ENCODE results near the gene PLXND1. TPM values are rescaled to one million over a fixed set of nuclear protein-coding genes. Genes with fewer than 3 reads are reported as not detected.
A peak's percentile ranks its signal among the peaks of the same experiment; 100 is the strongest.

Gene PLXND1
- total and polyA plus RNA-seq, 7 experiments from 2014 or later, result 0.38 to 82.5 (median 7.1) TPM; not detected in 1

- ChIA-PET CTCF (no interaction called here), POLR2A (no interaction called here)
- no peaks in the 10 kb centered on the region for H3K27me3 ChIP-seq (ENCODE audit: control insufficient read depth in 2 of 2, insufficient read depth in 2 of 2, low read length in 2 of 2)
- H3K27ac Mint-ChIP-seq, result no peak overlapping the region
- no peaks in the 10 kb centered on the region for H3K9me3 ChIP-seq (ENCODE audit: control insufficient read depth in 2 of 3, low read length in 3 of 3)
- H3K36me3 Mint-ChIP-seq, result peaks cover 0 to 3% (median 0%) of the 10 kb centered on the region in 5 donors
- ATAC-seq (no peak), DNase-seq (no peak)
- H3K27me3 Mint-ChIP-seq, result peaks cover 0 to 14% (median 0%) of the 10 kb centered on the region in 5 donors
- no peak overlapping the region for H3K4me3 ChIP-seq (ENCODE audit: low read length)
- H3K4me3 Mint-ChIP-seq, result no peak overlapping the region
- H3K9me3 Mint-ChIP-seq, result no peaks in the 10 kb centered on the region
- no peak overlapping the region for H3K27ac ChIP-seq (ENCODE audit: low read depth, low read length)
- H3K36me3 ChIP-seq (ENCODE audit: control insufficient read depth in 2 of 3, insufficient read depth in 3 of 3, low read length in 3 of 3), result no peaks in the 10 kb centered on the region
- peaks cover 0 to 21% of the 10 kb centered on the region in 2 donors for H3K4me1 ChIP-seq (ENCODE audit: control insufficient read depth in 2 of 2, insufficient read depth in 2 of 2, low read length in 2 of 2)
- intact Hi-C loops (cut with micrococcal nuclease), result no loop called here
- peaks cover 7 to 20% (median 10%) of the 10 kb centered on the region in 7 donors for H3K4me1 Mint-ChIP-seq
Observed at GRCh38 chr3:129558772-129559564, 47.5 kb downstream of the PLXND1 start.

GRCh38 chr3:129558081-129558771 lies 48.2 kb downstream of the PLXND1 start:
- peak; percentile 33 for ATAC-seq
- POLR2A ChIA-PET, result no interaction called here
- intact Hi-C loops (cut with micrococcal nuclease), result no loop called here
- H3K4me1 Mint-ChIP-seq, result peaks cover 7 to 22% (median 13%) of the 10 kb centered on the region in 7 donors
- Histone ChIP-seq H3K27me3 (ENCODE audit: control insufficient read depth in 2 of 2, insufficient read depth in 2 of 2, low read length in 2 of 2) (no peaks in the 10 kb centered on the region), H3K4me1 (ENCODE audit: control insufficient read depth in 2 of 2, insufficient read depth in 2 of 2, low read length in 2 of 2) (peaks cover 0 to 21% of the 10 kb centered on the region in 2 donors), H3K4me3 (ENCODE audit: low read length) (no peak overlapping the region), H3K9me3 (ENCODE audit: control insufficient read depth in 2 of 3, low read length in 3 of 3) (no peaks in the 10 kb centered on the region), H3K27ac (ENCODE audit: low read depth, low read length) (no peak overlapping the region), H3K36me3 (ENCODE audit: control insufficient read depth in 2 of 3, insufficient read depth in 3 of 3, low read length in 3 of 3) (no peaks in the 10 kb centered on the region)
- no peak overlapping the region for H3K4me3 Mint-ChIP-seq
- H3K9me3 Mint-ChIP-seq, result no peaks in the 10 kb centered on the region
- CTCF ChIA-PET, result no interaction called here
- no peak for DNase-seq
- no peak overlapping the region for H3K27ac Mint-ChIP-seq
- H3K36me3 Mint-ChIP-seq, result peaks cover 0 to 3% (median 0%) of the 10 kb centered on the region in 5 donors
- H3K27me3 Mint-ChIP-seq, result peaks cover 0 to 16% (median 0%) of the 10 kb centered on the region in 5 donors

GRCh38 chr3:129557548-129557894 lies 49.0 kb downstream of the PLXND1 start:
- no peak overlapping the region for H3K4me3 Mint-ChIP-seq
- H3K36me3 Mint-ChIP-seq, result peaks cover 0 to 3% (median 0%) of the 10 kb centered on the region in 5 donors
- DNase-seq (no peak), ATAC-seq (no peak)
- Histone ChIP-seq H3K27ac (ENCODE audit: low read depth, low read length) (no peak overlapping the region), H3K9me3 (ENCODE audit: control insufficient read depth in 2 of 3, low read length in 3 of 3) (no peaks in the 10 kb centered on the region), H3K4me1 (ENCODE audit: control insufficient read depth in 2 of 2, insufficient read depth in 2 of 2, low read length in 2 of 2) (peaks cover 0 to 21% of the 10 kb centered on the region in 2 donors), H3K36me3 (ENCODE audit: control insufficient read depth in 2 of 3, insufficient read depth in 3 of 3, low read length in 3 of 3) (no peaks in the 10 kb centered on the region), H3K27me3 (ENCODE audit: control insufficient read depth in 2 of 2, insufficient read depth in 2 of 2, low read length in 2 of 2) (no peaks in the 10 kb centered on the region), H3K4me3 (ENCODE audit: low read length) (no peak overlapping the region)
- H3K4me1 Mint-ChIP-seq, result peaks cover 7 to 22% (median 16%) of the 10 kb centered on the region in 7 donors
- H3K27me3 Mint-ChIP-seq, result peaks cover 0 to 20% (median 5%) of the 10 kb centered on the region in 5 donors
- no peaks in the 10 kb centered on the region for H3K9me3 Mint-ChIP-seq
- intact Hi-C loops (cut with micrococcal nuclease), result no loop called here
- POLR2A ChIA-PET, result interaction anchor here (0.7 kb wide), 1 partner anchor 15 kb away, joined by 3 read pairs; no protein-coding TSS in a partner anchor
- CTCF ChIA-PET, result no interaction called here
- peak overlapping the region in 1 of 9 donors; percentile 18 for H3K27ac Mint-ChIP-seq

- H3K36me3 ChIP-seq (ENCODE audit: control insufficient read depth in 2 of 3, insufficient read depth in 3 of 3, low read length in 3 of 3), result no peaks in the 10 kb centered on the region
- Mint-ChIP-seq H3K9me3 (no peaks in the 10 kb centered on the region), H3K4me1 (peaks cover 7 to 22% (median 16%) of the 10 kb centered on the region in 7 donors), H3K4me3 (no peak overlapping the region), H3K36me3 (peaks cover 0 to 3% (median 0%) of the 10 kb centered on the region in 5 donors), H3K27ac (no peak overlapping the region), H3K27me3 (peaks cover 0 to 20% (median 6%) of the 10 kb centered on the region in 5 donors)
- DNase-seq (no peak), ATAC-seq (no peak)
- H3K4me1 ChIP-seq (ENCODE audit: control insufficient read depth in 2 of 2, insufficient read depth in 2 of 2, low read length in 2 of 2), result peaks cover 0 to 21% of the 10 kb centered on the region in 2 donors
- no peak overlapping the region for H3K4me3 ChIP-seq (ENCODE audit: low read length)
- intact Hi-C loops (cut with micrococcal nuclease), result no loop called here
- no peaks in the 10 kb centered on the region for H3K27me3 ChIP-seq (ENCODE audit: control insufficient read depth in 2 of 2, insufficient read depth in 2 of 2, low read length in 2 of 2)
- POLR2A ChIA-PET, result interaction anchor here (0.7 kb wide), 1 partner anchor 15 kb away, joined by 3 read pairs; no protein-coding TSS in a partner anchor
- CTCF ChIA-PET, result no interaction called here
- H3K27ac ChIP-seq (ENCODE audit: low read depth, low read length), result no peak overlapping the region
- no peaks in the 10 kb centered on the region for H3K9me3 ChIP-seq (ENCODE audit: control insufficient read depth in 2 of 3, low read length in 3 of 3)
Observed at GRCh38 chr3:129556890-129557547, 49.5 kb downstream of the PLXND1 start.

- Histone ChIP-seq H3K27me3 (ENCODE audit: control insufficient read depth in 2 of 2, insufficient read depth in 2 of 2, low read length in 2 of 2) (no peaks in the 10 kb centered on the region), H3K27ac (ENCODE audit: low read depth, low read length) (no peak overlapping the region), H3K36me3 (ENCODE audit: control insufficient read depth in 2 of 3, insufficient read depth in 3 of 3, low read length in 3 of 3) (no peaks in the 10 kb centered on the region), H3K4me3 (ENCODE audit: low read length) (no peak overlapping the region), H3K9me3 (ENCODE audit: control insufficient read depth in 2 of 3, low read length in 3 of 3) (no peaks in the 10 kb centered on the region), H3K4me1 (ENCODE audit: control insufficient read depth in 2 of 2, insufficient read depth in 2 of 2, low read length in 2 of 2) (peaks cover 0 to 21% of the 10 kb centered on the region in 2 donors)
- ATAC-seq (no peak), DNase-seq (no peak)
- Mint-ChIP-seq H3K36me3 (peaks cover 0 to 3% (median 0%) of the 10 kb centered on the region in 5 donors), H3K9me3 (no peaks in the 10 kb centered on the region), H3K27ac (peak overlapping the region in 1 of 9 donors; percentile 41), H3K4me1 (peaks cover 7 to 22% (median 16%) of the 10 kb centered on the region in 7 donors), H3K27me3 (peaks cover 0 to 23% (median 6%) of the 10 kb centered on the region in 5 donors), H3K4me3 (no peak overlapping the region)
- ChIA-PET CTCF (no interaction called here), POLR2A (no interaction called here)
- intact Hi-C loops (cut with micrococcal nuclease), result no loop called here
Observed at GRCh38 chr3:129556358-129556695, 50.1 kb downstream of the PLXND1 start.

GRCh38 chr3:129555616-129556357 lies 50.7 kb downstream of the PLXND1 start:
- POLR2A ChIA-PET, result interaction anchor here (0.6 kb wide), 1 partner anchor 40 kb away, joined by 3 read pairs; no protein-coding TSS in a partner anchor
- ATAC-seq, result no peak

More at GRCh38 chr3:129555616-129556357, 50.7 kb downstream of the PLXND1 start:
- intact Hi-C loops (cut with micrococcal nuclease), result no loop called here
- Mint-ChIP-seq H3K4me1 (peaks cover 4 to 22% (median 16%) of the 10 kb centered on the region in 7 donors), H3K36me3 (peaks cover 0 to 3% (median 0%) of the 10 kb centered on the region in 5 donors), H3K27me3 (peaks cover 0 to 23% (median 6%) of the 10 kb centered on the region in 5 donors), H3K9me3 (no peaks in the 10 kb centered on the region), H3K4me3 (no peak overlapping the region), H3K27ac (peak overlapping the region in 1 of 9 donors; percentile 41)
- H3K36me3 ChIP-seq (ENCODE audit: control insufficient read depth in 2 of 3, insufficient read depth in 3 of 3, low read length in 3 of 3), result no peaks in the 10 kb centered on the region
- H3K4me3 ChIP-seq (ENCODE audit: low read length), result no peak overlapping the region
- CTCF ChIA-PET, result interaction anchor here (0.6 kb wide), 1 partner anchor 166 kb away, joined by 5 read pairs; no protein-coding TSS in a partner anchor
- peaks cover 0 to 21% of the 10 kb centered on the region in 2 donors for H3K4me1 ChIP-seq (ENCODE audit: control insufficient read depth in 2 of 2, insufficient read depth in 2 of 2, low read length in 2 of 2)
- no peak for DNase-seq
- no peak overlapping the region for H3K27ac ChIP-seq (ENCODE audit: low read depth, low read length)
- no peaks in the 10 kb centered on the region for H3K27me3 ChIP-seq (ENCODE audit: control insufficient read depth in 2 of 2, insufficient read depth in 2 of 2, low read length in 2 of 2)
- H3K9me3 ChIP-seq (ENCODE audit: control insufficient read depth in 2 of 3, low read length in 3 of 3), result no peaks in the 10 kb centered on the region
